ENCODE data around the gene PTRH1. TPM values are rescaled to one million over a fixed set of nuclear protein-coding genes. Genes with fewer than 3 reads are reported as not detected.

The PTRH1 gene
- polyA plus RNA-seq, 1 of the 3 experiments (the other 2 are of a cell fraction): 42.2 TPM

DNA sequence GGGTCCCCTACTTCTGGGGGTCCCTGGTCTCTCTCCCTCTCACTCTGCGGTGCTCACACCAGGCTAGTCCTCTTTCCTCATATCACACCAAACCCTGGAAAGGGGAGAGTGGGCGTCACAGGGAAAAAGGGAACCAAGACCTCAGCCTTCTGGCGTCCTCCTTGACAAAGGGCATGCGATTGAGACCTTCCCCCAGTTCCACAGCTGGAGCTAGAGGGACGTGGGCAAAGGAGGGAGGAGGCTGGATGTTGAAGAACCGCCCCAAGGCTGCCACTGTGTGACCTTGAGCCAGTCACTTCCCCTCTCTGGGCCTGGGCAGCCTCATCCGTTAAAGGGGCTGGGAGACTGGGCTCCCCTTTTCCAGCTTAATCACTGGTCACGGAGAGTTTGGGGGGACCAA, 38.2 kb upstream of the PTRH1 start (continued):
- TF ChIP-seq, protein P1, sequence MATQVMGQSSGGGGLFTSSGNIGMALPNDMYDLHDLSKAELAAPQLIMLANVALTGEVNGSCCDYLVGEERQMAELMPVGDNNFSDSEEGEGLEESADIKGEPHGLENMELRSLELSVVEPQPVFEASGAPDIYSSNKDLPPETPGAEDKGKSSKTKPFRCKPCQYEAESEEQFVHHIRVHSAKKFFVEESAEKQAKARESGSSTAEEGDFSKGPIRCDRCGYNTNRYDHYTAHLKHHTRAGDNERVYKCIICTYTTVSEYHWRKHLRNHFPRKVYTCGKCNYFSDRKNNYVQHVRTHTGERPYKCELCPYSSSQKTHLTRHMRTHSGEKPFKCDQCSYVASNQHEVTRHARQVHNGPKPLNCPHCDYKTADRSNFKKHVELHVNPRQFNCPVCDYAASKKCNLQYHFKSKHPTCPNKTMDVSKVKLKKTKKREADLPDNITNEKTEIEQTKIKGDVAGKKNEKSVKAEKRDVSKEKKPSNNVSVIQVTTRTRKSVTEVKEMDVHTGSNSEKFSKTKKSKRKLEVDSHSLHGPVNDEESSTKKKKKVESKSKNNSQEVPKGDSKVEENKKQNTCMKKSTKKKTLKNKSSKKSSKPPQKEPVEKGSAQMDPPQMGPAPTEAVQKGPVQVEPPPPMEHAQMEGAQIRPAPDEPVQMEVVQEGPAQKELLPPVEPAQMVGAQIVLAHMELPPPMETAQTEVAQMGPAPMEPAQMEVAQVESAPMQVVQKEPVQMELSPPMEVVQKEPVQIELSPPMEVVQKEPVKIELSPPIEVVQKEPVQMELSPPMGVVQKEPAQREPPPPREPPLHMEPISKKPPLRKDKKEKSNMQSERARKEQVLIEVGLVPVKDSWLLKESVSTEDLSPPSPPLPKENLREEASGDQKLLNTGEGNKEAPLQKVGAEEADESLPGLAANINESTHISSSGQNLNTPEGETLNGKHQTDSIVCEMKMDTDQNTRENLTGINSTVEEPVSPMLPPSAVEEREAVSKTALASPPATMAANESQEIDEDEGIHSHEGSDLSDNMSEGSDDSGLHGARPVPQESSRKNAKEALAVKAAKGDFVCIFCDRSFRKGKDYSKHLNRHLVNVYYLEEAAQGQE (IDR thresholded peaks at IDR 0.05; ENCODE audit: low read depth, low read length): no peak
- TF ChIP-seq YY1 (IDR thresholded peaks at IDR 0.05; ENCODE audit: low read depth) (no peak), RAD21 (IDR thresholded peaks at IDR 0.05; ENCODE audit: low read length) (no peak), RFX5 (IDR thresholded peaks at IDR 0.05; ENCODE audit: low read length) (no peak), JUND (IDR thresholded peaks at IDR 0.05) (no peak), POLR2AphosphoS5 (IDR thresholded peaks at IDR 0.05; ENCODE audit: low read depth, low read length) (no peak), MXI1 (IDR thresholded peaks at IDR 0.05; ENCODE audit: low read depth, low read length) (no peak), FOXM1 (IDR thresholded peaks at IDR 0.05; ENCODE audit: low read depth) (no peak), RCOR1 (IDR thresholded peaks at IDR 0.05; ENCODE audit: low read length) (no peak), EZH2phosphoT487 (IDR thresholded peaks at IDR 0.05; ENCODE audit: borderline replicate concordance, low read depth) (no peak)
- TF ChIP-seq, protein P2, sequence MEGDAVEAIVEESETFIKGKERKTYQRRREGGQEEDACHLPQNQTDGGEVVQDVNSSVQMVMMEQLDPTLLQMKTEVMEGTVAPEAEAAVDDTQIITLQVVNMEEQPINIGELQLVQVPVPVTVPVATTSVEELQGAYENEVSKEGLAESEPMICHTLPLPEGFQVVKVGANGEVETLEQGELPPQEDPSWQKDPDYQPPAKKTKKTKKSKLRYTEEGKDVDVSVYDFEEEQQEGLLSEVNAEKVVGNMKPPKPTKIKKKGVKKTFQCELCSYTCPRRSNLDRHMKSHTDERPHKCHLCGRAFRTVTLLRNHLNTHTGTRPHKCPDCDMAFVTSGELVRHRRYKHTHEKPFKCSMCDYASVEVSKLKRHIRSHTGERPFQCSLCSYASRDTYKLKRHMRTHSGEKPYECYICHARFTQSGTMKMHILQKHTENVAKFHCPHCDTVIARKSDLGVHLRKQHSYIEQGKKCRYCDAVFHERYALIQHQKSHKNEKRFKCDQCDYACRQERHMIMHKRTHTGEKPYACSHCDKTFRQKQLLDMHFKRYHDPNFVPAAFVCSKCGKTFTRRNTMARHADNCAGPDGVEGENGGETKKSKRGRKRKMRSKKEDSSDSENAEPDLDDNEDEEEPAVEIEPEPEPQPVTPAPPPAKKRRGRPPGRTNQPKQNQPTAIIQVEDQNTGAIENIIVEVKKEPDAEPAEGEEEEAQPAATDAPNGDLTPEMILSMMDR (IDR thresholded peaks at IDR 0.05): no peak

DNA sequence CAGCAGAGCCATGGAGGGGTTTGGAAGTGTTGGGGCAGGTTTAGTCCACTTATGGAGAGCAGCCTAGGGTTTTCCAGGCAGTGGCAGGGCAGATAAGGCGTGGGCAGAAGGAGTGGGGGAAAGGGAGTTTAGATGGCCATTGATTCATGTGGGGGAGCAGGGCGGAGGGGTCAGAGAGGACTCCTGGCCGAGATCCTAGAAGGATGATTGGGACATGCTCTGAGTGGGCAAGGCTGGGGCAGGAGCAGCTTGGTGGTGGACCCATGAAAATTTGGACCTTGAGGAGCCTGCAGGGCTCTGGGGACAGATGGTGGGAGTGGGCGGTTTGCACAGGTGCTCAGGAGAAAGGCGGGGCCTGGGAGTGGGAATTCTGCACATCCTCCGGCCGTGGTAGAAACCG, 37.7 kb upstream of the PTRH1 start:
- WGBS (ENCODE audit: low lambda C conversion rate): 62% methylated on average over 3 of the region's 8 CpGs
- DNase-seq: no peak
- ChIA-PET CTCF (interaction anchor here (1.0 to 4.4 kb wide), 3 partner anchors 18 to 163 kb away, joined by 4 to 28 read pairs (median 4); partner anchors contain the start of gene TOR2A), POLR2A (interaction anchor here (1.1 kb wide), 1 partner anchor 10 kb away, joined by 3 read pairs; no protein-coding TSS in a partner anchor)
- peaks cover 0 to 20% of the 10 kb centered on the region in 2 experiments; a peak in 1 of 4 replicates for H3K4me1 ChIP-seq (ENCODE audit: control insufficient read depth in 1 of 2, insufficient read depth in 2 of 2, low read depth in 1 of 2, low read length in 1 of 2)
- TF ChIP-seq NFIC (IDR thresholded peaks at IDR 0.05; ENCODE audit: borderline replicate concordance): no peak
- no peak for TF ChIP-seq EZH2phosphoT487 (IDR thresholded peaks at IDR 0.05; ENCODE audit: borderline replicate concordance, low read depth)
- TF ChIP-seq, protein P3, sequence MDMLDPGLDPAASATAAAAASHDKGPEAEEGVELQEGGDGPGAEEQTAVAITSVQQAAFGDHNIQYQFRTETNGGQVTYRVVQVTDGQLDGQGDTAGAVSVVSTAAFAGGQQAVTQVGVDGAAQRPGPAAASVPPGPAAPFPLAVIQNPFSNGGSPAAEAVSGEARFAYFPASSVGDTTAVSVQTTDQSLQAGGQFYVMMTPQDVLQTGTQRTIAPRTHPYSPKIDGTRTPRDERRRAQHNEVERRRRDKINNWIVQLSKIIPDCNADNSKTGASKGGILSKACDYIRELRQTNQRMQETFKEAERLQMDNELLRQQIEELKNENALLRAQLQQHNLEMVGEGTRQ (IDR thresholded peaks at IDR 0.05; ENCODE audit: borderline replicate concordance, low read depth, low read length): no peak
- no peak for TF ChIP-seq FOXM1 (IDR thresholded peaks at IDR 0.05; ENCODE audit: low read depth)
- no peaks in the 10 kb centered on the region for H3F3A ChIP-seq (replicated peaks; ENCODE audit: insufficient read depth)
- H3K9me2 ChIP-seq: no peaks in the 10 kb centered on the region
- H3K9me3 ChIP-seq: no peaks in the 10 kb centered on the region
- no peak overlapping the region for H2AFZ ChIP-seq (ENCODE audit: low read depth)
- H3K4me3 ChIP-seq (ENCODE audit: low read depth in 2 of 2, low read length in 1 of 2): peak overlapping the region in 1 of 2 experiments; percentile 54; a peak in 1 of 4 replicates
- no peak overlapping the region for H3K27ac ChIP-seq (ENCODE audit: low read depth in 2 of 2, low read length in 1 of 2)
- peaks cover 20% of the 10 kb centered on the region for H3K27me3 ChIP-seq (ENCODE audit: insufficient read depth)
- no peak overlapping the region for H3K4me2 ChIP-seq
- no peaks in the 10 kb centered on the region for H3K79me2 ChIP-seq (ENCODE audit: insufficient read depth)
- H3K36me3 ChIP-seq (replicated peaks in 1 of 2; ENCODE audit: control insufficient read depth in 1 of 2, insufficient read depth in 2 of 2, low read length in 1 of 2): no peaks in the 10 kb centered on the region
- no peaks in the 10 kb centered on the region for H4K20me1 ChIP-seq (ENCODE audit: insufficient read depth)
- no peak overlapping the region for H3K9ac ChIP-seq
